Natural killer cell (primary cell): ENCODE measurements around the gene HPCAL4. TPM values are rescaled to one million over a fixed set of nuclear protein-coding genes. Genes with fewer than 3 reads are reported as not detected.
A peak's percentile ranks its signal among the peaks of the same experiment; 100 is the strongest.

Experiments used
- ATAC-seq, 3 donors: fragments of 150-1000 bp in 2 of 3; fragments of 200-7000 bp in 1 of 3; cut with Tn5 transposase; 1 replicate in 1 of 3; 2 replicates in 2 of 3; pipeline ENCODE4 v1.10.0; 2021; ENCODE audit warnings: mild to moderate bottlenecking in 2 of 3, moderate library complexity in 2 of 3
- DNase-seq, 2 donors: peaks; one replicate each; pipeline versions ENCODE4 v3.0.0 to v3.0.0-alpha.2; 2013 to 2021; ENCODE audit warnings: mixed read lengths in 1 of 2
- H3K27ac ChIP-seq: one replicate; pipeline ENCODE4 v1.5.1; 2013; ENCODE audit warnings: mild to moderate bottlenecking, low read length
- H3K27me3 ChIP-seq: one replicate; pipeline ENCODE4 v1.6.1; 2013; ENCODE audit warnings: low read length; ENCODE audit not compliant: control insufficient read depth, insufficient read depth
- H3K36me3 ChIP-seq: one replicate; pipeline ENCODE4 v1.6.1; 2013; ENCODE audit warnings: low read length; ENCODE audit not compliant: control insufficient read depth, insufficient read depth
- H3K4me1 ChIP-seq: one replicate; pipeline ENCODE4 v1.6.1; 2013; ENCODE audit warnings: low read length; ENCODE audit not compliant: control insufficient read depth, insufficient read depth
- H3K4me3 ChIP-seq: one replicate; pipeline ENCODE4 v1.5.1; 2013; ENCODE audit warnings: low read length
- H3K9me3 ChIP-seq: one replicate; pipeline ENCODE4 v1.6.1; 2013; ENCODE audit warnings: low read length; ENCODE audit not compliant: control insufficient read depth, insufficient read depth
- H3K27ac Mint-ChIP-seq, 2 donors: one replicate each; pipeline ENCODE4 v1.8.0; 2022; ENCODE audit warnings: mild to moderate bottlenecking in 2 of 2, mixed read lengths in 2 of 2, moderate library complexity in 1 of 2
- H3K27me3 Mint-ChIP-seq, 2 donors: one replicate each; pipeline ENCODE4 v1.8.0; 2022; ENCODE audit warnings: low read depth in 2 of 2, mixed read lengths in 2 of 2
- H3K36me3 Mint-ChIP-seq: one replicate; pipeline ENCODE4 v1.8.0; 2022; ENCODE audit warnings: mixed read lengths
- H3K4me1 Mint-ChIP-seq, 2 donors: one replicate each; pipeline ENCODE4 v1.8.0; 2022; ENCODE audit warnings: mixed read lengths in 2 of 2
- H3K4me3 Mint-ChIP-seq: one replicate; pipeline ENCODE4 v1.8.0; 2022; ENCODE audit warnings: mild to moderate bottlenecking, moderate library complexity, mixed read lengths
- H3K9me3 Mint-ChIP-seq, 2 donors: one replicate each; pipeline ENCODE4 v1.8.0; 2022; ENCODE audit warnings: mixed read lengths in 2 of 2
- WGBS: methylation state at CpG from one replicate; pipeline ENCODE4 v1.1.7; 2013; ENCODE audit warnings: missing lambda C conversion rate; ENCODE audit not compliant: insufficient coverage; 5-methylcytosine and 5-hydroxymethylcytosine counted together
- intact Hi-C: fragments of 100-400 bp; cut with micrococcal nuclease; formaldehyde crosslinking; loops from one replicate; pipeline ENCODE4 v1.14.2; 2022
- total RNA-seq, 4 donors: library from RNA; stranded (reverse); fragments of 120-200 nt in 1 of 4; gene quantifications; one replicate each; pipeline versions ENCODE4 v1.2.3 to v1.2.4, GENCODE V29; 2013 to 2022
- TF ChIP-seq, protein P1 (sequence below): fragments of 200-600 bp; IDR thresholded peaks from one replicate; pipeline ENCODE4 v1.8.0; 2022; ENCODE audit warnings: antibody characterized with exemption

The HPCAL4 gene
- total RNA-seq, 3 donors from 2014 or later (not counting 1 experiment from before 2014, with no cell fraction given) = 0.78 to 1.6 (median 1.3) TPM

DNA sequence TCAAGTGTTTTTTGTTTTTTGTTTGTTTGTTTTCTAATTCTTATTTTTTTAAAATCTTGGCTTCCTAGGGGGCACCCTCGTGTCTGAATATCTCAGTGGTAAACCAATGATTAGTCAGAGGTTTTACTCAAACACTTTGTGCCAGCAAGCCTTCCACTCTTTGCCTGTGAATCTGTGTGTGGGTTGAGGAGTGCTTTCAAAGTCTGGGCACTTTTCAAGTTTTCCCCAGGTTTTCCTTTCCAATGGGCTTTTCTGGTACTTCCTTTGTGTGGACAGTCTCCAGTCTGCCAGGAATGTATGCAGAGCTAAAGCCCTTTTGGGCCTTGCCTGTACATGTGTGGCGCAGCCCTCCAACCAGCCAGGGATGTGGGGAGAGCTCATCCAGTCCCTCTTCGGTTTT lies 37.8 kb upstream of the HPCAL4 start:
- H3K27me3 Mint-ChIP-seq = peaks cover 54 to 73% of the 10 kb centered on the region in 2 donors
- H3K4me1 ChIP-seq = no peaks in the 10 kb centered on the region
- H3K4me3 Mint-ChIP-seq = peak overlapping the region; percentile 19
- peaks cover 17% of the 10 kb centered on the region for H3K27me3 ChIP-seq
- intact Hi-C loops = no loop called here
- H3K27ac Mint-ChIP-seq = no peak overlapping the region
- no peak for ATAC-seq
- no peaks in the 10 kb centered on the region for H3K9me3 Mint-ChIP-seq
- no peaks in the 10 kb centered on the region for H3K36me3 ChIP-seq
- TF ChIP-seq, protein P1, sequence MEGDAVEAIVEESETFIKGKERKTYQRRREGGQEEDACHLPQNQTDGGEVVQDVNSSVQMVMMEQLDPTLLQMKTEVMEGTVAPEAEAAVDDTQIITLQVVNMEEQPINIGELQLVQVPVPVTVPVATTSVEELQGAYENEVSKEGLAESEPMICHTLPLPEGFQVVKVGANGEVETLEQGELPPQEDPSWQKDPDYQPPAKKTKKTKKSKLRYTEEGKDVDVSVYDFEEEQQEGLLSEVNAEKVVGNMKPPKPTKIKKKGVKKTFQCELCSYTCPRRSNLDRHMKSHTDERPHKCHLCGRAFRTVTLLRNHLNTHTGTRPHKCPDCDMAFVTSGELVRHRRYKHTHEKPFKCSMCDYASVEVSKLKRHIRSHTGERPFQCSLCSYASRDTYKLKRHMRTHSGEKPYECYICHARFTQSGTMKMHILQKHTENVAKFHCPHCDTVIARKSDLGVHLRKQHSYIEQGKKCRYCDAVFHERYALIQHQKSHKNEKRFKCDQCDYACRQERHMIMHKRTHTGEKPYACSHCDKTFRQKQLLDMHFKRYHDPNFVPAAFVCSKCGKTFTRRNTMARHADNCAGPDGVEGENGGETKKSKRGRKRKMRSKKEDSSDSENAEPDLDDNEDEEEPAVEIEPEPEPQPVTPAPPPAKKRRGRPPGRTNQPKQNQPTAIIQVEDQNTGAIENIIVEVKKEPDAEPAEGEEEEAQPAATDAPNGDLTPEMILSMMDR = no peak
- 76% methylated on average over 3 of the region's 3 CpGs for WGBS
- DNase-seq = no peak
- no peak overlapping the region for H3K27ac ChIP-seq
- no peaks in the 10 kb centered on the region for H3K9me3 ChIP-seq
- no peaks in the 10 kb centered on the region for H3K36me3 Mint-ChIP-seq
- H3K4me3 ChIP-seq = no peak overlapping the region
- H3K4me1 Mint-ChIP-seq = peaks cover 17 to 21% of the 10 kb centered on the region in 2 donors

DNA sequence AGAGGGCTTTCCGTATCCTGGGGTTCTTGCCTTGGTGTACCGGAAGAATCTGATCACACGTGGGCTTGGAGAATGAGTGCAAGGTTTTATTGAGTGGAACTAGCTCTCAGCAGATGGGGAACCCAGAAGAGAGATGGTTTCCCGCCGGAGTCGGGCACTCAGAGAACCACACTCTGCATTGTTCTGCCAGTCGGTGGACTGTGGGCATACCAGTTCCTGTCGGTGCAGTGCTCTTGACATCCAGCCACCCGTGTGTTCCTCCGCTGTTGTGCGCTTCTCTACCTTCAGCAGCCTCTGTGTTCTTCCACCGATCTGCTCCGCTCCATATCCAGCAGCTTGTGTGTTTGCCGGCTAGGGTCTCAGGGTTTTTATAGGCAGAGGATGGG lies 36.7 kb upstream of the HPCAL4 start:
- Mint-ChIP-seq H3K27me3 (peaks cover 54 to 68% of the 10 kb centered on the region in 2 donors), H3K27ac (no peak overlapping the region), H3K4me3 (peak overlapping the region; percentile 50), H3K36me3 (no peaks in the 10 kb centered on the region), H3K4me1 (peaks cover 17 to 21% of the 10 kb centered on the region in 2 donors), H3K9me3 (no peaks in the 10 kb centered on the region)
- Histone ChIP-seq H3K27ac (no peak overlapping the region), H3K4me1 (no peaks in the 10 kb centered on the region), H3K9me3 (no peaks in the 10 kb centered on the region), H3K36me3 (no peaks in the 10 kb centered on the region), H3K27me3 (peaks cover 17% of the 10 kb centered on the region), H3K4me3 (no peak overlapping the region)
- DNase-seq (no peak), ATAC-seq (peak in 1 of 3 donors; percentile 41)
- 60% methylated on average over 14 of the region's 14 CpGs for WGBS
- intact Hi-C loops = no loop called here
- TF ChIP-seq, protein P1 = no peak

DNA sequence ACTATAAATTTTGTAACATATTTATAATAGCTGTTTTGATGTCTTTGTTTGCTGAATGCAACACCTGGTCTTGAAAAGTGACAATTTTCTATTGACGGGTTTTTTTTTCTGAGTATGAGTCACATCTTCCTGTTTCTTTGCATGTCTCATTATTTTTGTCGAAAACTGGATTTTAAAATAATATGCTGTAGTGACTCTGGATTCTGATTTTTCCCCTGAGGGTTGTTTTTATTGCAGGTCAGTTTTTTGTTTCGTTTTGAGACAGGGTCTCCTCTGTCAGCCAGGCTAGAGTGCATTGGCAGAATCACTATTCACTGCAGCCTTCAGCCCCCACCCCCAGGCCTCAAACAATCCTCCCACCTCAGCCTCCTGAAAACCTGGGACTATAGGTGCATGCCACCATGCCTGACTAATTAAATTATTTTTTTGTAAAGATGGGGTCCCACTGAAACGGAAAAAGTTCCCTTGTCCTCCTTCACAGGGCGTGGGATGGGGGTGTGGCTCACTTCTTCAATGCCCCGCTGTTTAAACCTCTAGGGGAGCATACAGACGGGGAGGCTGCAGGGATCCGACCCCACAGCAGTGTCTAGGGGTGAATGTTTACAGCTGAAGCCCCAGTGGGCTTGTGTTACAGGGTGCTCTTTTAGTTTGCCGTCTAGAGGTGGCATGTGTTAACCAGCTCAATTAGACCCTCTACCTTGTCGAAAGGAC lies 36.1 kb upstream of the HPCAL4 start:
- peak overlapping the region; percentile 50 for H3K4me3 Mint-ChIP-seq
- H3K9me3 Mint-ChIP-seq = no peaks in the 10 kb centered on the region
- H3K27me3 Mint-ChIP-seq = peaks cover 54 to 63% of the 10 kb centered on the region in 2 donors
- Histone ChIP-seq H3K4me1 (no peaks in the 10 kb centered on the region), H3K27ac (no peak overlapping the region), H3K9me3 (no peaks in the 10 kb centered on the region), H3K4me3 (no peak overlapping the region), H3K27me3 (peaks cover 17% of the 10 kb centered on the region), H3K36me3 (no peaks in the 10 kb centered on the region)
- 45% methylated on average over 10 of the region's 10 CpGs for WGBS
- ATAC-seq = peak in 1 of 3 donors; percentile 40
- H3K4me1 Mint-ChIP-seq = peaks cover 17 to 21% of the 10 kb centered on the region in 2 donors
- H3K36me3 Mint-ChIP-seq = no peaks in the 10 kb centered on the region
- no peak overlapping the region for H3K27ac Mint-ChIP-seq
- intact Hi-C loops = no loop called here
- DNase-seq = no peak
- TF ChIP-seq, protein P1 = no peak

DNA sequence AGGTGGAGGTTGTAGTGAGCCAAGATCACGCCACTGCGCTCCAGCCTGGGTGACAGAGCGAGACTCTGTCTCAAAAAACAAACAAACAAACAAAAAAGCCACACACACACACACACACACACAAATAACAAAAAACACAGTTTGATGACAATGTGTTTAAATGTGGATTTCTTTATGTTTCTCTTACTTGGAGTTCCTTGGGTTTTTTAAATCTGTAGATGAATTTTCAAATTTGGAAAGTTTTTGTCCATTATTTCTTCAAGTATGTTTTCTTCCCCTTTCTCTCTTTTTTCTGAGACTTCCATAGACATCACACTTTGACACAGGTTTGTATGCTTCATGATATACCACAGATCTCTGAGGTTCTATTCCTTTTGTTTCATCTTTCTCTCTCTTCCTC lies 35.4 kb upstream of the HPCAL4 start:
- H3K4me3 ChIP-seq = no peak overlapping the region
- Mint-ChIP-seq H3K27me3 (peaks cover 57 to 70% of the 10 kb centered on the region in 2 donors), H3K36me3 (no peaks in the 10 kb centered on the region), H3K9me3 (no peaks in the 10 kb centered on the region), H3K4me3 (no peak overlapping the region), H3K4me1 (peaks cover 17 to 21% of the 10 kb centered on the region in 2 donors), H3K27ac (no peak overlapping the region)
- ATAC-seq = no peak
- H3K27me3 ChIP-seq = peaks cover 17% of the 10 kb centered on the region
- no peaks in the 10 kb centered on the region for H3K36me3 ChIP-seq
- H3K27ac ChIP-seq = no peak overlapping the region
- no CpG with 5 or more reads among the region's 3 CpGs for WGBS
- TF ChIP-seq, protein P1 = no peak
- H3K4me1 ChIP-seq = no peaks in the 10 kb centered on the region
- DNase-seq = no peak
- no peaks in the 10 kb centered on the region for H3K9me3 ChIP-seq
- intact Hi-C loops = no loop called here
